OCI-LY7 (cell line): ENCODE data around the gene GPANK1.

Source experiments
- CTCF ChIP-seq: fragments of 200-600 bp; sonication (generic); conservative IDR thresholded peaks from 2 replicates; pipeline ENCODE4 v1.5.1; 2014; ENCODE audit warnings: mild to moderate bottlenecking, antibody characterized with exemption, low read length, moderate library complexity, mixed read lengths
- EZH2phosphoT487 ChIP-seq: fragments of 200-600 bp; sonication (generic); IDR thresholded peaks from 2 replicates; pipeline ENCODE4 v1.6.1; 2018; ENCODE audit warnings: low read depth, borderline replicate concordance, mild to moderate bottlenecking, mixed run types, antibody characterized with exemption, low read length, moderate library complexity, mixed read lengths

DNA sequence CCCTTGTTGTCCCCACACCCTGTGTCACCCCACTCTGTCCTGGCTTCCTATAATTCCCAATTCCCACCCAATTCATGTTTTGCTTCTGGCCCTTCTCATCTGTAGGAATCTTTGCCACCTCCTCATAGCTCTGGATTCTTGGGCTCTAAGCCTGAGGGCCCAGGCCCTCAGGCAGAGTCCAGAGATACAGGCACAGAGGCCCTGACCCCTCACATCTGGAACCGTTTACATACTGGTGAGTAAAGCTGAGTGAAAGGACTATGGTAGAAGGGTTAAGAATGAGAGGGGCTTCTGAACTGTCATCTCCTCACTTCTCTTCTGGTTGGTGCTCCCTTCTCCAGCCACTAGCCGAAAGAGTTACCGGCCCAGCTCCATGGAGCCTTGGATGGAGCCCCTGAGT, 30.7 kb downstream of the GPANK1 start:
- TF ChIP-seq CTCF: no peak
- no peak for TF ChIP-seq EZH2phosphoT487
